ENCODE data around the gene GLI2.

The GLI2 gene

GRCh38 chr2:120763508-120763907 is 27.8 kb downstream of the GLI2 start:
- DNase-seq (ENCODE audit: low spot score) = no peak

DNA sequence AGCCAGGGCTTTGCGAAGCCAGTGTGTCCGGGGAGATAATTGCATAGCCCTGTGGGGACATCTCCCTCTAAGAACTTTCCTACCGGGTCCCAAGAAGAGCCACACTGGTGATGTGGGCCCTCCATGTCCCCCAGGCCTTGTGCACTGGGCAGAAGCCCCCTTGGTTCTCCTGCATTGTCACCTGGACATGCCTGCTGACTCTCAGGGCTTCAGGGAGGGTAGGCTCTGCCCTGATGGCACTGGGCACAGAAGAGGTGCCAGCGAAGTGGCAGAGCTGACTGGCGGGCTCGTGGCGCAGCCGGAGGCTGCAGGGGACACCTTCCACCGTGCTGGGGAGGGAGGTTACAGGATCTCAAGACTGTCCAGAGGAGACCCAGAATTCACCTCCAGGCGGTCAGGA is 28.3 kb downstream of the GLI2 start:
- TF ChIP-seq CTCF (IDR thresholded peaks at IDR 0.05; ENCODE audit: extremely low read depth, missing control alignments) = no peak
- no peak for DNase-seq (ENCODE audit: low spot score)

More at GRCh38 chr2:120763508-120763907, 27.8 kb downstream of the GLI2 start:
- no peak for TF ChIP-seq CTCF (IDR thresholded peaks at IDR 0.05; ENCODE audit: extremely low read depth, missing control alignments)

DNA sequence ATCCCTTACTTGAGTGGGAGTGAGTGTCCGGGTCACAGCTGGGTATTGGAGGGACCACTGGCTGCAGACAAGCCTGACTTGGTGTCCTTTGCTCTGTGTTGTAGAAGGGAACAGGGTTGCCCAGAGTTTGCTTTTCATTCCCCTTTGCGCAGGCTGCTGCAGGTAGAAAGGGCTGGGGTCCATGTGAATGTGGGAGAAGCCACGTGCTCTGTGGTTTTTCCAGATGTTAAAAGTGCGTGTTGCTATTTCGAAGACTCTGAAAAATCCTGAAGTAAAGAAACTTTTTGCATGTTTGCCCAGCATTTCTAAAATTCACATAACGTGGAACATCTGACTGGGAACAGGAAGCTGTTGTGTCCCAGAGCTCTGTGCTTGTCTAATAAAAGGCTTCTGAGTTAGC is 28.8 kb downstream of the GLI2 start:
- DNase-seq (ENCODE audit: low spot score) = no peak
- no peak for TF ChIP-seq CTCF (IDR thresholded peaks at IDR 0.05; ENCODE audit: extremely low read depth, missing control alignments)

DNA sequence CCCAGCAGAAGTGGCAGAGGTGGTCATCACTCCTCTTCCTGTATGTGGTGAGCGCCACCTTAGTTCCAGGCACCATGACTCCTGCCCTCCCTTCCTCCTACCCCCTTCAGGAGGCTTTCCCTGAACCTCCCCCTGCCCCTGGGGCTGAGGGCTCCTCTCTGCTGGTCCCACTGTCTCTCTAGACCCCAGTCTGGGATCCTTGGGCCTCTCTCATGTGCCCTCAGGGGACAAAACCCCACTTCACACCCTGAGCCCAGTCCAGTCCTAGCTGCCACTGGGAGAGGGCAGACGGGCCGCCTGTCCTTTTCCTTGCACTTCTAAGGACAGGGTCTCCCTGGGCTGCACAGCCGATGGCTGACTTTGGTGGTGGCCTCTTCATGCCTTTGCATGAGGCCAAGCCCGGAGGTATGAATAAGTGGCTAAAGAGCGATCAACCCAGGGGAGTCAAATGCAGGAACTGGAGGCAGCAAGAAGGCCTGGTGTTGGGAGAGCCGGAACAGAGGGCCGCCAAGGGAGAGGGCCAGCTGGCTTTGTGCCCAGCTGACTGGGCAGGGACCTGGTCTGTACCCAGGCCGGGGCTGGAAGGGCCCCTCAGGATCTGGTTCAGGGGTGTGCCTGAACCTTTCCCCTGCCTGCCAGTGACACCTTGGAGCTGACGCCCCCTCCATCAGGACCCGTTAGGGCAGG is 29.5 kb downstream of the GLI2 start:
- no peak for TF ChIP-seq CTCF (IDR thresholded peaks at IDR 0.05; ENCODE audit: extremely low read depth, missing control alignments)
- no peak for DNase-seq (ENCODE audit: low spot score)

DNA sequence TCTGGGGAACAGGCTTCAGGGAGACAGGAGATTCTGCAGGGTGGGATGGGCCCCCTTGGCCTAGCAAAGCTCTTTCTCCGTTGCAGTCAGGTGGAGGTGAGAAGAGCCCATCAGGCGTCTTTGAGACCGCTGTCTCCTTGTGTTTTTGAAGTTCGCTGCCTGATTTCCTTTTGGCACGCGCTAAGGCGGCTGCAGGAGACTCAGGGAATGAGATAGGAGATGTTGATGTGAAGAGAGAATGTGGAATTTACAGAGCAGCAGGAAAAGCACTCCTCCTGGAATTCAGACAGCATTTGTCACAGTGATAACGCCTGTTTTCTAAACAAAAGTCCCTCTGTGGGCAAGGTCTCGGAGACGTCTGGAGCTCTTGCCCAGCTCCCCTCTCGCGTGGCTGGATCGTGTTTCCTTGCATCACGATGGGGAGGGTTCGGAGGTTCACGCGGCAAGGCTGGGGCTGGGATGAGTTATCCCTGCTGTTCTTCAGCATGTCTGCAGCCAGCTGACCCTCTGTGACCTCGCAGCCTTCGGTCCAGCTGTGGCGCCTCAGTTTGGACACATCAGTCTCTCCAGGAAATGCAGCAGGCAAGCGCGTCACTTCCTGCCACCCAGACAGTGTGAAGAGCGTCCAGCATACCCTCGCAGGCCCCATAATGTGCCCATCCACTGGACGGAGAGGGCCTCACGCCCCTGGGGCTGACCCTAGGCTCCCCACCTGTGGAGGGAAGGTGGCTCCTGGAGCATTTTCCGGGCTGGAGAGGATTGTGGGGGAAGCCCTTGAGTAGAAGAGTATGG is 30.2 kb downstream of the GLI2 start:
- TF ChIP-seq CTCF (IDR thresholded peaks at IDR 0.05; ENCODE audit: extremely low read depth, missing control alignments) = no peak
- DNase-seq (ENCODE audit: low spot score) = no peak

GRCh38 chr2:120766470-120767351 is 31.0 kb downstream of the GLI2 start:
- no peak for DNase-seq (ENCODE audit: low spot score)
- TF ChIP-seq CTCF (IDR thresholded peaks at IDR 0.05; ENCODE audit: extremely low read depth, missing control alignments) = no peak
